ENCODE results near the gene NOXRED1. TPM values are rescaled to one million over a fixed set of nuclear protein-coding genes. Genes with fewer than 3 reads are reported as not detected.

The NOXRED1 gene
- polyA plus RNA-seq, 1 donor, result 0.48 TPM

- DNase-seq, result no peak
Measured at GRCh38 chr14:77407158-77407557, 16.2 kb downstream of the NOXRED1 start.

- no peak for DNase-seq
Measured at GRCh38 chr14:77406718-77407117, 16.6 kb downstream of the NOXRED1 start.

GRCh38 chr14:77406086-77406485 is 17.2 kb downstream of the NOXRED1 start:
- no peak for DNase-seq

GRCh38 chr14:77403768-77404167 is 19.6 kb downstream of the NOXRED1 start:
- no peak for DNase-seq

- DNase-seq, result no peak
Measured at GRCh38 chr14:77400216-77400615, 23.1 kb downstream of the NOXRED1 start.

GRCh38 chr14:77390188-77390587 is 33.1 kb downstream of the NOXRED1 start:
- DNase-seq, result no peak

- no peak for DNase-seq
Measured at GRCh38 chr14:77378701-77379100, 44.6 kb downstream of the NOXRED1 start.

- DNase-seq, result no peak
Measured at GRCh38 chr14:77377502-77377844, 45.9 kb downstream of the NOXRED1 start.

- peak; percentile 90 for DNase-seq
Measured at GRCh38 chr14:77376771-77377501, 46.4 kb downstream of the NOXRED1 start, which contains the start of the genes SAMD15 and TMED8. Gene SAMD15, plus strand, starts transcription at chr14:77377379. Its CDS starts 40 bp downstream, at chr14:77377419. Gene TMED8, minus strand, starts transcription at chr14:77377094. Its CDS starts 41 bp downstream, at chr14:77377053.

GRCh38 chr14:77375973-77376770 is 47.2 kb downstream of the NOXRED1 start:
- DNase-seq, result no peak

GRCh38 chr14:77375164-77375950 is 48.0 kb downstream of the NOXRED1 start:
- no peak for DNase-seq

- DNase-seq, result no peak
Measured at GRCh38 chr14:77372304-77372841, 51.0 kb downstream of the NOXRED1 start.

GRCh38 chr14:77369285-77369684 is 54.0 kb downstream of the NOXRED1 start:
- no peak for DNase-seq

GRCh38 chr14:77364146-77364545 is 59.2 kb downstream of the NOXRED1 start:
- DNase-seq, result no peak

- no peak for DNase-seq
Measured at GRCh38 chr14:77359626-77360025, 63.7 kb downstream of the NOXRED1 start.

- no peak for DNase-seq
Measured at GRCh38 chr14:77356899-77357298, 66.4 kb downstream of the NOXRED1 start.

GRCh38 chr14:77355811-77356210 is 67.5 kb downstream of the NOXRED1 start:
- DNase-seq, result no peak

GRCh38 chr14:77353469-77354141 is 69.7 kb downstream of the NOXRED1 start:
- DNase-seq, result no peak

GRCh38 chr14:77347751-77348150 is 75.6 kb downstream of the NOXRED1 start:
- DNase-seq, result no peak

- no peak for DNase-seq
Measured at GRCh38 chr14:77346495-77346894, 76.8 kb downstream of the NOXRED1 start.

GRCh38 chr14:77344377-77344996 is 78.8 kb downstream of the NOXRED1 start:
- no peak for DNase-seq

Data from hindlimb muscle (tissue), 1 donor.